ENCODE results near the gene PDE7B. TPM values are rescaled to one million over a fixed set of nuclear protein-coding genes. Genes with fewer than 3 reads are reported as not detected.

Gene PDE7B
- total and polyA plus RNA-seq, 2 of the 8 experiments (the other 6 are each of a cell fraction or from before 2014, with no cell fraction given) = not detected

GRCh38 chr6:135910790-135911618 is 59.5 kb downstream of the PDE7B start:
- Histone ChIP-seq H4K8ac (ENCODE audit: extremely low read depth, insufficient read depth, low read length) (no peak overlapping the region), H2BK20ac (ENCODE audit: low read length) (no peak overlapping the region), H3K36me3 (ENCODE audit: control insufficient read depth in 2 of 4, insufficient read depth in 4 of 4, low read length in 3 of 4) (no peaks in the 10 kb centered on the region), H3K14ac (ENCODE audit: insufficient read length) (no peak overlapping the region), H3K18ac (ENCODE audit: extremely low read depth, low read length) (no peak overlapping the region), H3K23me2 (ENCODE audit: low read depth, low read length) (no peaks in the 10 kb centered on the region), H4K91ac (replicated peaks; ENCODE audit: insufficient read length, low read length) (no peak overlapping the region), H3K79me2 (ENCODE audit: control insufficient read depth in 1 of 2, insufficient read depth in 2 of 2, low read length in 2 of 2) (no peaks in the 10 kb centered on the region), H3K9me3 (ENCODE audit: insufficient read depth in 2 of 2, low read depth in 1 of 2, low read length in 1 of 2) (no peaks in the 10 kb centered on the region), H2BK12ac (ENCODE audit: low read depth, low read length) (no peak overlapping the region), H3K27ac (ENCODE audit: low read depth, low read length) (no peak overlapping the region), H3K56ac (replicated peaks; ENCODE audit: insufficient read length, low read depth, low read length) (no peak overlapping the region), H3K4me3 (ENCODE audit: extremely low read depth in 1 of 4, insufficient read depth in 2 of 4, low read depth in 3 of 4, low read length in 4 of 4) (no peak overlapping the region), H3K27me3 (replicated peaks in 1 of 4; ENCODE audit: control insufficient read depth in 3 of 4, extremely low read depth in 1 of 4, insufficient read depth in 3 of 4, low read length in 3 of 4) (no peaks in the 10 kb centered on the region), H3K79me1 (ENCODE audit: low read depth, low read length) (no peaks in the 10 kb centered on the region), H3K4me1 (replicated peaks in 1 of 4; ENCODE audit: control insufficient read depth in 3 of 4, insufficient read depth in 4 of 4, low read length in 3 of 4) (no peaks in the 10 kb centered on the region), H3K4ac (replicated peaks; ENCODE audit: insufficient read length, low read depth, low read length) (no peak overlapping the region), H2BK15ac (ENCODE audit: low read length) (no peak overlapping the region), H2BK5ac (ENCODE audit: low read depth, low read length) (no peak overlapping the region), H2BK120ac (replicated peaks; ENCODE audit: low read depth, low read length) (no peak overlapping the region), H4K5ac (ENCODE audit: insufficient read length, low read depth, low read length) (no peak overlapping the region), H2AFZ (ENCODE audit: low read length) (no peak overlapping the region), H2AK5ac (ENCODE audit: low read depth, low read length) (no peak overlapping the region), H4K20me1 (replicated peaks in 1 of 2; ENCODE audit: control insufficient read depth in 1 of 2, insufficient read depth in 2 of 2, low read length in 2 of 2) (no peaks in the 10 kb centered on the region), H3K4me2 (ENCODE audit: insufficient read depth in 1 of 2, low read depth in 2 of 2, low read length in 2 of 2) (no peak overlapping the region), H3K23ac (ENCODE audit: insufficient read length) (no peak overlapping the region), H3K9ac (replicated peaks in 1 of 4; ENCODE audit: extremely low read depth in 1 of 4, low read depth in 3 of 4, low read length in 3 of 4) (no peak overlapping the region)
- POLR2A ChIA-PET (ENCODE audit: partially characterized antibody) = no interaction called here
- 75% methylated on average over 2 of the region's 2 CpGs; no CpG with 5 or more reads in 1 of the 2 experiments for WGBS, 2 experiments (ENCODE audit: extremely low coverage in 1 of 2, insufficient coverage in 1 of 2, insufficient read length in 1 of 2, insufficient replicate concordance in 2 of 2, low coverage in 1 of 2, low lambda C conversion rate in 2 of 2, missing lambda C conversion rate in 1 of 2)
- CTCF ChIA-PET (ENCODE audit: partially characterized antibody) = interaction anchor here (0.7 to 2.3 kb wide), 8 partner anchors 8 to 330 kb away, joined by 3 to 7 read pairs (median 4); no protein-coding TSS in a partner anchor
- no peak for FAIRE-seq
- no peak for DNase-seq (ENCODE audit: low read depth in 1 of 2, low spot score in 2 of 2)

Measured in H1 (cell line).